HK-2 (cell line): Measurements from ENCODE around the gene FAM43B.

Source experiments
- DNase-seq: peaks from one replicate; pipeline ENCODE4 v3.0.0-alpha.2; 2018; ENCODE audit not compliant: unreplicated experiment

The FAM43B gene

GRCh38 chr1:20552728-20553445, 514 bp downstream of the FAM43B start:
- DNase-seq = no peak

- no peak for DNase-seq
Measured at GRCh38 chr1:20555025-20555757, 2.8 kb downstream of the FAM43B start.

DNA sequence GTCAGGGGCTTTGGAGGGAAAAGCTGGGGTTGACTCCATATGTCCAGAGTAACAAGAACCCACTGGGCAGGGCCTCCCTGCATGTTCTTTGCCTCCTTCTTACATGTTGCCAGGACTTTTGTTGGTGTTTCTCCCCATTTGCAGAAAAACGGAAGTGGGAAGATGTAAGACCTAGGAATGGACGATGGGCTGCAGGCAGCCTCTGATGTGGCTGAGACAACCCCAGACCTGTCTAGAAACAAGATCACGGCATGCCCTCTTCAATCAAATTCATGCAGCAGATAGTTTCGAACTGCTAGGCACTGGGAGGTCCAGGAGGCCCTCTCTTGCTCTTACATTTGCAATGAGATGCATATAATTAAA, 3.4 kb downstream of the FAM43B start:
- DNase-seq = no peak

- DNase-seq = no peak
Measured at GRCh38 chr1:20558191-20558590, 5.8 kb downstream of the FAM43B start.

- no peak for DNase-seq
Measured at GRCh38 chr1:20560966-20561365, 8.6 kb downstream of the FAM43B start.

GRCh38 chr1:20565234-20565633, 12.9 kb downstream of the FAM43B start:
- DNase-seq = no peak

- DNase-seq = no peak
Measured at GRCh38 chr1:20569523-20570098, 17.2 kb downstream of the FAM43B start.

DNA sequence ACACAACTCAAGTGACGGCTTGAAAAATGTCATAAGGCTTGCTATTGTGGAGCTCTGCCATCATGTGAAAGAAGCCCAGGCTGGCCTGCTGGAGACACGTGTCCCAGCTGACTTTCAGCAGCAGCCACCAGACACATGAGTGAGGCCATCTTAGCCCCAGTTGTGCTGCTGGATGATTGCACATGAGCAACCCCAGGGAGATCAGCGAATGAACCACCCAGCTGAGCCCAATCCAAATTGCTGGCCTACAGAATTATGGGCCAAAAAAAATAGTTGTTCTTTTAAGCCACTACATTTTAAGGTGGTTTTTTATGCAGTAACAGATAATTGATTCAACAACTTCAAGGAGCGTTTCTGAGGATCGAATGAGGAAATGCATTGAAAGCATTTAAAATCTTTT, 19.1 kb downstream of the FAM43B start:
- DNase-seq = no peak

DNA sequence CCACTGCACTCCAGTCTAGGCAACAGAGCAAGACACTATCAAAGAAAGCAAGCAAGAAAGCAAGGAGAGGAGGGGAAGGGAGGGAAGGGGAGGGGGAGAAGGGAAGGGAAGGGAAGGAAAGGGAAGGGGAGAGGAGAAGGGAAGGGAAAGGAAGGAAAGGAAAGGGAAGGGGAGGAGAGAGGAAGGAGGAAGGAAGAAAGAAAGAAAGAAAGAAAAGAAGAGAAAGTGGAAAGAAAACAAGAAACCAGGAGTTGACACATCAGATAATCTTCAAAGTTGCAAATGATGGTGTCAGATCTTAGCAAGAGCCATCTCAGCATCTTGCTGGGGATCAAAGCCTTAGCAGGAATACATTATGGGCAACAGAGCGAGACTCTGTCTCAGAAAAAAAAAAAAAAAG, 21.6 kb downstream of the FAM43B start:
- DNase-seq = no peak

- DNase-seq = peak; percentile 95
Measured at GRCh38 chr1:20574686-20575540, 22.5 kb downstream of the FAM43B start.

GRCh38 chr1:20575541-20576336, 23.4 kb downstream of the FAM43B start:
- no peak for DNase-seq

DNA sequence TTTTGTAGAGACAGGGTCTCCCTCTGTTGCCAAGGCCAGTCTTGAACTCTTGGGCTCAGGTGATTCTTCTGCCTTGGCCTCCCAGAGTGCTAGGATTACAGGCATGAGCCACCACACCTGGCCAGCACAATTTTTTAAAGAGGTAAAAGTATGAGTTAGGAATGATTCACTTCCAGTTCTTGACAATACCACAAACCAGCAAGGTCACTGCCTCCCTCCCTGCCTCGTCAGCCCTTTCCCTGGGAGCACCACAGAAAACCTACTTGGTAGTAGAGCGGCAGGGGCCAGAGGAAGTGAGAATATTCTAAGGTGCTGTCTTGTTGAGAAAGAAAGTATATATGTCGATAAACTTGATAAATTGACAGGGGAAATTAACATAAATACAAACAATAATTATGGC, 25.7 kb downstream of the FAM43B start:
- DNase-seq = no peak

DNA sequence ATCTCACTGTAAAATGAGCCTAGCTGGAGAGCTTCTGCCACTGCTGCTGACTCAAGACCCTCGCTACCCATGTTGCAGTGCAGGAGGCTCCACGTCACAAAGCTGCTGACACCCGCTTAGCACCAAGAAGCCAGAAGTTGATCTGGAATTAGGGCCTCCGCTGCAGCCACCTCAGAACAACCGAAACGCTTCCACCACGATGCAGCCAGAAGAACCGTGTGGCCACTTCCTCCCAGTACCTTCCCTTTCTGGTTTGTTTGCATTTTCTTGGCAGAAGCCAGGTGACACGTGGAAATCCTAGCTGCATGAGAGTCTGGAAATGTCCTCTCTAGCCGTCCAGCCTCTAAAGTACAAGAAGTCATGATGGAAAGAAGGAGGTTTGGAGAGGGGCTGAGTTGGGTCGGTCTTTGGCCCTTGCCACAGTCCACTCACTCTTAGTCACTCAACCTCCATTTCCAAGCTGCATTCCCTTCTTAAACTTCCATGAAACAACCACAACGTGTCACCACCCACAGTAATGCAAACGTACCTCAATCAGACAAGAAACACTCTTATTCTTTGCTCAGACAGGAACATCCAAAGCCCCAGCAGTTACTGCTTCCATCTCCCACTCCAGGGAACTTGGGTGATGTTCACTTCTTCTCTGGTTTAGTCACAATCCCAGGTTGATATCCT, 26.5 kb downstream of the FAM43B start:
- no peak for DNase-seq

- peak; percentile 16 for DNase-seq
Measured at GRCh38 chr1:20584890-20585289, 32.5 kb downstream of the FAM43B start.

DNA sequence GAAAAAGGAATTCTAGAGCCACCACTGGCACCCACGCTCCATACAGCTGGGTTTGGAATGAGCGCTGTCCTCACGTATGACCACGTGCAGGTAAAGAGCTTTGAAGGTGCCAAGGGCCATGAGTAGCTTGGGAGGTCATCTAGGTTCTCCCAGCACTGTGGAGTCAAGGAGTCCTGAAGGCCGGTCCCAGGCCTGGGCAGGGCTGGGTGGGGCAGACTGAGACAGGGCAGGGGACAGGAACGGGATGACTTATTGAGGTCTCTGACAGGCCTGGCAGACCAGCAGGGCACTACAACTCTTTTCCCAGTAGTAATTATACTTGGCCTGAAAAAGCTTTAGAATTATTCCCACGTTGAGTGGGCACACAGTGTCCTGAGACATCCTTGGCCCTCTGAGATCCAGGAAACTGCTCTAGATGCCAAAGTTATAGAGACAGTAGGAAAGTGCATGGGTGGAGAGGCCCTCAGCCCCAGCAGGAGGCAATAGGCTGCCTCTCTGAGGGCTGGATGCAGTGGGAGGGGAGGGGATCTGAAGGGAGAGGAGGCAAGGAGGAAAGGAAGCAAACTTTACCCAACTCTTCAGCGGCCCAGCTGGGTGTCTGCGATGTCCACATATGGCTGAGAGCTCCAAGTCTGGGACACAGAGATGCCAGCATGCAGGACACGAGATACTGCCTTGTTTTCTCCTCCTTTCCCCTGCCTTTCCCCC, 34.7 kb downstream of the FAM43B start:
- no peak for DNase-seq

DNA sequence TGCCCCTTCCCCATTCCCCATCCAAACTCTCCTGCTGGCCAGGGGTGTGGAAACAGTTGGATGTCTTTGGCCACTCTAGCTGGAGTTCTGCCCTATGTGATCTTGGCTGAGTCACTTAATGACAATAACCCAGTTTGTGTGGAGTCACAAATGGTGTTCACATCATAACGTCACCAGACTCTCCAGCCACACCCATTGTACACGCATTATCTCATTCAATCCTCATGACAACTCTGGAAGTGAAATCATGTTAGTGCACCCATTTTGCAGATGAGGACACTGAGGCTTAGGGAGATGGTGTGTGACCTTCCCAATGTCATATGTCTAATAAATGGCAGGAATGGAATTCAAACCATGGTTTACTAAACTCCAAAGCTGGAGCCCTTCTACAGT, 35.3 kb downstream of the FAM43B start:
- DNase-seq = no peak

GRCh38 chr1:20588634-20589225, 36.4 kb downstream of the FAM43B start, which contains the start of gene CDA:
TSS of gene CDA (plus strand) at chr1:20589097. CDS start at chr1:20589130, 33 bp downstream.
- DNase-seq = no peak

DNA sequence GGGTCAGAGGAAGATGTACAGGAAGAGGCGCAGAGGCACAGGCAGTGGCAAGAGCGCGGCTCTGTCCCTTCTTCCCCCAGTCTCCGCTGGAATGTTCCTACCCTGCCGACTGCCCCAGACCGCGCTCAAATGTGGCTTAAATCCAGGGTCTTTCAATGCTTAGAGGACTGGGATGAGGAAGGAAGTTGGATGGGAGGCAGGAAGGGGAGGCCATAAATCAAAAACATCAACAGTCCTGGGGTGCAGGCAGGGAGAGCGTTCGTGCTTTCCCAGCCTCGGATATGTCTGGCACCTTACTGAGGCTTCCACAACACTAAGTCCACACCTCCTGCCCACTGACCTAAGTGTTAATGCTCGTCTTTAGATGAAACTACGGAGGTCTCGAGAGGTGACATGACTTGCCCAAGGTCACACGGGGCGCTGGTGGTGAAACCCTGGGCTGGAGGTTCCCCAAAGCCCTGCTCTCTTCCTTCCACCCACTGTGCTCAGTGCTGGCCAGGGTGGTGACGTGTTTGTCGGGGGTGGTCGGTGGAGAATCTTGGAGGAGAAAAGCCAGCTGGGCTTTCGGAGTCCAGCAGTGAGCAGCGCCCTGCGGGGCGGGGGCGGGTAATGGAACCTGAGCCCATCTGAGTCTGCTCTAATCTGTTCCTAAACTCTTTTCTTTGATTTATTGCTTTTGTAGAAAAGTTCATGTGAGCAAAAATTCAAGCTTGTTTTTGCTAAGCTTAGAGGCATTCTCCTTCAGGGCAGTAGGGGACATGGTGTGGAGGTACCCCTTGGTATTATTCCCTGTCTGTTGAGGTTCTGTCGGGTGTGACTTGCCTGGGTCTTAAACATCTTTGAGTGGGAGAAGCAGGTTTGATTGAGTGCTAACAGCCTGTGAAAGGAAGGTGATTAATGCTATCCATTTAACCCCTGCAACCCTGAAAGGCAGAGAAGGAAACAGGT, 37.2 kb downstream of the FAM43B start:
- no peak for DNase-seq
